AG04449 (cell line): ENCODE data around the gene TMEM186.

Experiments
- CTCF ChIA-PET: fragments of 350-600 bp; formaldehyde crosslinking; extraction: SDS; loops from one replicate; lab custom pipeline; 2021; ENCODE audit warnings: antibody characterized with exemption; lab: Yijun Ruan, JAX
- POLR2A ChIA-PET: fragments of 400-600, 350-600 bp; formaldehyde crosslinking; extraction: SDS; loops from one replicate; lab custom pipeline; 2020; ENCODE audit warnings: antibody characterized with exemption, inconsistent platforms; lab: Yijun Ruan, JAX
- DNase-seq: peaks from one replicate; pipeline ENCODE4 v3.0.0-alpha.2; 2010; ENCODE audit warnings: low read depth, low spot score
- H3K4me3 ChIP-seq: 2 replicates; pipeline ENCODE4 v1.5.1; 2011; ENCODE audit warnings: low read depth, mild to moderate bottlenecking, control low read depth, low read length
- CTCF ChIP-seq: IDR thresholded peaks from one replicate; pipeline ENCODE4 v1.5.1; 2011; ENCODE audit warnings: mild to moderate bottlenecking, moderate library complexity, low read length, control low read depth, inconsistent platforms; ENCODE audit not compliant: insufficient read depth; ENCODE audit errors: missing control alignments

Gene TMEM186

GRCh38 chr16:8832717-8833105 is 35.3 kb upstream of the TMEM186 start:
- CTCF ChIA-PET: interaction anchor here (1.2 to 1.5 kb wide), 2 partner anchors 47 to 177 kb away, joined by 3 to 4 read pairs; no protein-coding TSS in a partner anchor
- no peak for TF ChIP-seq CTCF
- POLR2A ChIA-PET: no interaction called here
- H3K4me3 ChIP-seq: no peak overlapping the region
- no peak for DNase-seq

- TF ChIP-seq CTCF: no peak
- CTCF ChIA-PET: interaction anchor here (0.9 to 1.5 kb wide), 3 partner anchors 22 to 177 kb away, joined by 3 to 4 read pairs (median 3); no protein-coding TSS in a partner anchor
- POLR2A ChIA-PET: no interaction called here
- no peak overlapping the region for H3K4me3 ChIP-seq
- no peak for DNase-seq
These were observed 34.7 kb upstream of the TMEM186 start for GRCh38 chr16:8831871-8832716.

GRCh38 chr16:8831450-8831849 is 34.0 kb upstream of the TMEM186 start:
- no peak for TF ChIP-seq CTCF
- CTCF ChIA-PET: interaction anchor here (0.9 to 1.5 kb wide), 2 partner anchors 22 to 178 kb away, joined by 3 to 4 read pairs; no protein-coding TSS in a partner anchor
- POLR2A ChIA-PET: interaction anchor here (0.6 kb wide), 1 partner anchor 21 kb away, joined by 3 read pairs; no protein-coding TSS in a partner anchor
- no peak for DNase-seq
- no peak overlapping the region for H3K4me3 ChIP-seq

- POLR2A ChIA-PET: interaction anchor here (0.7 to 1.1 kb wide), 2 partner anchors 20 to 27 kb away, joined by 3 read pairs; no protein-coding TSS in a partner anchor
- DNase-seq: no peak
- H3K4me3 ChIP-seq: no peak overlapping the region
- CTCF ChIA-PET: interaction anchor here (0.7 to 2.1 kb wide), 5 partner anchors 9 to 54 kb away, joined by 3 to 7 read pairs (median 4); no protein-coding TSS in a partner anchor
- no peak for TF ChIP-seq CTCF
These were observed 31.2 kb upstream of the TMEM186 start for GRCh38 chr16:8828541-8829165.

GRCh38 chr16:8826278-8826879 is 28.9 kb upstream of the TMEM186 start:
- no peak for TF ChIP-seq CTCF
- POLR2A ChIA-PET: no interaction called here
- DNase-seq: no peak
- CTCF ChIA-PET: interaction anchor here (0.7 kb wide), 1 partner anchor 26 kb away, joined by 3 read pairs; no protein-coding TSS in a partner anchor
- H3K4me3 ChIP-seq: no peak overlapping the region
